Activated naive CD8-positive, alpha-beta T cell (primary cell): ENCODE data around the gene RNASE4.
"Not testable (repeated sequence)": the region's sequence is repeated elsewhere in the genome, so short reads cannot be mapped to it uniquely, and the experiment has no call there.

ENCODE experiments used
- H3K27ac Mint-ChIP-seq: one replicate; pipeline ENCODE4 v1.8.0; 2021; ENCODE audit warnings: mixed read lengths
- H3K27me3 Mint-ChIP-seq: one replicate; pipeline ENCODE4 v1.8.0; 2021; ENCODE audit warnings: mixed read lengths
- H3K36me3 Mint-ChIP-seq: one replicate; pipeline ENCODE4 v1.8.0; 2021; ENCODE audit warnings: mixed read lengths
- H3K4me1 Mint-ChIP-seq: one replicate; pipeline ENCODE4 v1.8.0; 2021; ENCODE audit warnings: low read depth, mixed read lengths
- H3K4me3 Mint-ChIP-seq: one replicate; pipeline ENCODE4 v1.8.0; 2021; ENCODE audit warnings: mild to moderate bottlenecking, mixed read lengths
- H3K9me3 Mint-ChIP-seq: one replicate; pipeline ENCODE4 v1.8.0; 2021; ENCODE audit warnings: low read depth, mixed read lengths

Gene RNASE4

DNA sequence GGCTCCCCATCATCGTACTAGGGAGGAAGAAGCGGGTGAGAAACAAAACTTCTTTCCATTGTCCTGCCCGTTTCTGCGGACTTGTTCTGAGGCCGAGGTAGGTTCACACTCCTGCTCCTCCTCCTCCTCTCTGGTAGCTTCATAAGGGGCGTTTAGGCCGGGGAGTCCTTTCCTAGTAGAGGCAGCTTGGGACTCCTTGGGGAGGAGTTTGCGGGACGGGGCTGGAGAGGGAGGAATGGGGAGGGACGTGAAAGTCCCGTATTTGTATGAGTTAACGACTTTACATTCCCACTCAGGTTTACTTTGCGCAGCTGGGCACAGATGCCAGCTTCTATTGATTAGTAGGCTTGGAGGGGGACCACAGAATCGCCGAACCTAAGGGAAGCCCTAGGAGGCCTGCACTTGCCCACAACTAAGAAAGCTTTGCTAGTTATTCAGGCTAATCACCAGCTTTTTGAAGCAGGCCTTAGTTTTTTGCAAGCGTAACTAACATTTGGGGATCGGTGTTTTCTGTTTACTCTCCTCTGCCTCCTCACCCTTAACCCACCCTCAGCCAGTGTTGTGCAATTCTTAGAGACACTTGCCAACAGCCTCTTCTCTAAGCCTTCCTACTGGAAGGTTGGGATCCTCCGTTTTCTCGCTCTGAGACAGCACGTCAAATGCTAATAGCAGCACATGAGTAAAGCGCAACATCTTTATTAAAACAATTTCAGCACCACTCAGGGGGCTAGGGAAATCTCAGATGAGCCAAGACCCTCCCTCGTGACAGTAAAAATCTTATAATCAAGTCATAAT, 499 bp downstream of the RNASE4 start:
- H3K4me1 Mint-ChIP-seq: peaks cover 3% of the 10 kb centered on the region
- H3K27me3 Mint-ChIP-seq: no peaks in the 10 kb centered on the region
- H3K36me3 Mint-ChIP-seq: no peaks in the 10 kb centered on the region
- H3K9me3 Mint-ChIP-seq: no peaks in the 10 kb centered on the region
- no peak overlapping the region for H3K4me3 Mint-ChIP-seq
- peak overlapping the region; percentile 30 for H3K27ac Mint-ChIP-seq

DNA sequence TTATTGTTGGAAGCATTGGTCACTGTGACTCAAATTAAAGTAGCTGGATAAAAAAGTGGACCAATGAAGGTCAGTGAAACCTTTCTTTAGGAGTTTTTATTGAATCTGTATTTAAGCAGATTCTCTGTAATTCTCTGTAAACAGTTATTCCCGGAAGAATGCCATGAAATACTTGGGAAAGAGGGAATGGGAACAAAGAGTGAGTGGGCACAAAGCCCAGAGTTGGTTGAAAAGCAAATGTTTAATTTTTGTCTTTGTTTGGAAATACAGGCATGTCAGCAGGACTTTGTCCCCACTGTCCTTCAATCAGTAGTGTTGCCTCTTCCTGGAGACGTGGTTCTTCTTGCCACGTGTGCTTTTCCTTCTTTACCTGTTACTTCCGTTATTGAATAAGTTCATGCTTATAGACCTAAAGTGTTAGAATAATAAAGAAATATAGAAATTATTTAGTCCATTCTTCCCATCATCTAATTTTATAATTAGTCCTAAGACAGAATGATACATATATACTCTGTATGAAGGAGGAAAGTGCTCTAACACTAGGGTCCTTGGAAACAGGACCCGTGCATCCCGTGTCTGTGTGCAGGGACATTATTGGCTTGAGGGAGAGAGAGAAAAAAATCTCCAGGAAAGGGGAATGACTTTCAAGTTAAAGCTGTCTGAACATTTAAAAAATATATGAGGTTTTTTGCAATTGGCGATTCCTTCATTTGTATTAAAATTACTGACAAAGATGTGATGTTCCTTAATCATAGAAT, 2.2 kb downstream of the RNASE4 start:
- H3K4me3 Mint-ChIP-seq: no peak overlapping the region
- no peak overlapping the region for H3K27ac Mint-ChIP-seq
- no peaks in the 10 kb centered on the region for H3K9me3 Mint-ChIP-seq
- no peaks in the 10 kb centered on the region for H3K36me3 Mint-ChIP-seq
- no peaks in the 10 kb centered on the region for H3K27me3 Mint-ChIP-seq
- H3K4me1 Mint-ChIP-seq: peaks cover 6% of the 10 kb centered on the region

DNA sequence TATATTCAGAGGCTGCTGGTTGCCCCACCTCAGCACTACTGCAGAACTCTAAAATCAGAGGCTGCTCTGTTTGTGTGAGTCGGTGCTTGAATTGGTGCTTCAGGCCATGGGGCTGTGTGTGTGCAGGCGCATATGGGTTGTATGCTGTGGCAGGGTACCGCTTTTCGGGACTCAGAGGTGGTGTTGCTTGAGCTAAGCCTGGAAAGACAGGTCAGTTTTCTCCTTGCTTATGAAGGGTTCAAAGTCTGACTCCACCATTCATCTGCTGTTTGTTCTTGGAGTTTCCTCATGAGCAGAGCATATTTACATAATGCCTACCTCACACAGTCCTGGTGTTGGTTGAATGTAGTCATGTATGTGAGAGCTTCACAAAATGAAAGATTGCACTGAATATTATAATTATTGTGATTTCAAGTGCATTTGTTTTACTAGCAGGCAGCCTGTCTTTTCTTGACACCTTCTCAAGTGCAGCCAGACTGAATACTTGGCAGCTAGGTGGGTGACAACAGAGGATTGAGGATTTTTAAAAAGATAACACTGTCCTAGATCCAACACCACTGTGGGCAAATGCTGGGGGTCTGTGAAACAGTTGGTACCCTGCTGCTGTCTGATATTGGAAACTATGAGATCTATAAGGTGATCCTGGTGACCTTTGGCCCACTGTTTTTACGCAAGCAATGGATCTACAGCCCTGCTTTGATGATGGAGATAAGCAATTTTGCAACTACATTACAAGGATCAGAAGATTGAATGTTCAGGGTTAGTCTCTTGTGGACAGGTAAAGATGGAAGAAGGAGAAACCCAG, 3.2 kb downstream of the RNASE4 start:
- Mint-ChIP-seq H3K27me3 (no peaks in the 10 kb centered on the region), H3K4me1 (peaks cover 6% of the 10 kb centered on the region), H3K9me3 (no peaks in the 10 kb centered on the region), H3K4me3 (no peak overlapping the region), H3K36me3 (no peaks in the 10 kb centered on the region), H3K27ac (no peak overlapping the region)

DNA sequence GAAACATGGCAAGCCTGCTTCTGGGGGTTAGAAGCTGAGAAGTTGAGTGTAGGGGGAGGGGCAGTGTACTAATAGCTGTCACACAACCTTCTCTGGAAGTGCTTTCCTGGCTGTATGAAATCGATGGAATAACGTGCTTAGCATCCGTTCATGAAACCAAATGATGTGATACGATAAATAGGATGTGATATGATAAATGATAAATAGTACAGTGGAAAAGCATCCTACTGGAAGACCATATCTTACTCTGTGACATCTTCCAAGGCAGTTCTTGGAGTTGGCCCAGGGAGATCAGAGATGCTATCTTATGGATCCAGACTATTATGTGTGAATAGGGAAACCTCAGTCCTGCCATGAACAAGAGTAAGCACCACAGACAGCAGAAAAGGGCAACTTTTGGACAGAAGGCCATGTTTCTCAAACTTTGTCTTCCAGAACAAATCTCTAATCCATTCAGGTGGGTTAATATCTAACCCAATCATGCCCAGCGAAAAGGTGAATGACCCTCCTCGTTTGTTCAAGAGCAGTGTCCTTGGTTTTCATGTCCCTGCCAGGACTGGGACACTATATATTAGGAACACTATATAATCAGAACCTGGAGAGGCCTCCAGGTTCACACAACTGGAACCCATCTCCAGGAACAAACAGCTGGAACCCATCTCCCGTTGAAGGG, 3.9 kb downstream of the RNASE4 start, which contains the start of gene ANG:
Gene ANG (plus strand): TSS at position 598 of the 673 bp plus-strand sequence. CDS start 4,801 bp downstream, outside the sequence.
- peaks cover 2% of the 10 kb centered on the region for H3K27me3 Mint-ChIP-seq
- no peaks in the 10 kb centered on the region for H3K36me3 Mint-ChIP-seq
- no peak within 1 kb of the TSS for H3K27ac Mint-ChIP-seq
- no peak within 1 kb of the TSS for H3K4me3 Mint-ChIP-seq
- H3K9me3 Mint-ChIP-seq: no peaks in the 10 kb centered on the region
- H3K4me1 Mint-ChIP-seq: peaks cover 6% of the 10 kb centered on the region

DNA sequence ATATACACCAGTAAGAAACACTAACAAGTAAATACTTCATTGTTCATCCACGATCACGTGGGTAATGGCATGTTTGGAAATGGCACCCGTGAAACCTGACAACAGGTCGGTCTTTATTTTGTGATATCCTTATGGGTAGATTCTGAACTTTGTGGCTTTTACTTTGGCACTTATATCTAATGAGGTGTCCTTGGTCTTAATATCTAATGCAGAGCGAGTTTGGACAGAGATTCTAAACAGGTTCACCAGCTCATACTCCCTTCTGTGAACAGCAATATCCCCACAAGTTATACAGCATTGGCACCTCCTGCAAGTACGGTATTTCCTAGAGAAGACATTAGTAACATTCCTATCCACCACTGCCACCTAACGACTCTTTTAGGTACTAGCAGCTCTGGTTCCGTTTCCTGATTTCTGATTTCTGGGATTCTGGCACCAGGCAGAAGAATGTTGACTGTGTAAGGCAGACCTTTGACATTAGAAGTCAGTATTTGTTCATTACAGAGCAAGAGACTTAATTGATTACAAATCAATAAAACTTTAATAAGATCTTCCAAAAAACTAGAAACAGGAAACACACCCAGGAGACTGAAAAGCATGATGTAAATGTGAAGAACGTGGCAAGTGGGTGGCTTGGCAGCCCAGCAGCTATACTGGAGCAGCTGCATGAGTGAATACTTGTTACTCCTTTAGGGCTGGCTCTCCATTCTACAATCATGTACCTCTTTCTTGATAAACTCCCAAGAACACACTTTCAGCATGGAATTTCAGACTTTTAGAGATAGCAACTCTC, 6.7 kb downstream of the RNASE4 start:
- peaks cover 4% of the 10 kb centered on the region for H3K4me1 Mint-ChIP-seq
- peaks cover 3% of the 10 kb centered on the region for H3K27me3 Mint-ChIP-seq
- no peaks in the 10 kb centered on the region for H3K9me3 Mint-ChIP-seq
- no peak overlapping the region for H3K27ac Mint-ChIP-seq
- H3K4me3 Mint-ChIP-seq: no peak overlapping the region
- no peaks in the 10 kb centered on the region for H3K36me3 Mint-ChIP-seq

DNA sequence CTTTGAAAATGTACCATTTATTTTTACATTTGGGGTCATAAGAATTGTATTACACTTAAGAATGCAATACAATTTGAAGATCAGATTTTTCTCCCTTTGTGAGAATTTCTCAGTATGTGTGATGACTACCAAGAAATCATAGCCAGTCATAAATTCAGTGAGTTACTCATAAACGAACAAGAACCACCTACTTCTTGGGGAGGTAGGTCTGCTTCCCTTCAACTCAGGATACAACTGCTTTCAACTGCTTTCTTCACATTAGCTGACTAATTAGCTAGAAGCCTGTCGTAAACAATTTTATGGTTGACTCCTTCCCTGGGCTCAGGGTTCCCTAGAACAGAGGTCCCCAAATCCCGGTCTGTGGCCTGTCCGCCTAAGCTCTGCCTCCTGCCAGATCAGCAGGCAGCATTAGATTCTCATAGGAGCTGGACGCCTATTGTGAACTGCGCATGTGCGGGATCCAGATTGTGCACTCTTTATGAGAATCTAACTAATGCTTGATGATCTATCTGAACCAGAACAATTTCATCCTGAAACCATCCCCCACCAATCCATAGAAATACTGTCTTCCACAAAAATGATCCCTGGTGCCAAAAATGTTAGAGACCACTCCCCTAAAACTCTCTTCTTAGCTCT, 7.9 kb downstream of the RNASE4 start:
- Mint-ChIP-seq H3K36me3 (no peaks in the 10 kb centered on the region), H3K27me3 (peaks cover 3% of the 10 kb centered on the region)

DNA sequence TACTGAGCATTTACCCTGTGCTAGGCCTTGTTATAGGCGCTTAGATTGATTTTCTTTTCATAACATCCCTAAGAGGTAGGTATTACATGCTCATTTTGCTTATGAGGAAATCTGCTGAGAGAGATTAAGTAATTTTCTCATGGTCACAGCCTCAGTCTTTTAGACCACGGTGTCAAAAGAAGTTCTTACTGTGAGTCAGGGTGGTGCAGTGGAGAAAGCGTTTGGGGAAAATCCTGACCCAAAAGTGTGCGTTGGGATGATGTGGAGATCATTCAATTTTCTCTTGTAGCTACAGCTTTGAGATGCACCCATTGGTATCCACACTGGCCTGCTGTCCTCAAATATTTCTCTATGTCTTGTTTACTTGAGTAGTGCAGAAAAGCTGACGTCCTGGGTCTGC, 12.4 kb downstream of the RNASE4 start:
- H3K4me3 Mint-ChIP-seq: no peak overlapping the region
- H3K4me1 Mint-ChIP-seq: no peaks in the 10 kb centered on the region
- no peaks in the 10 kb centered on the region for H3K36me3 Mint-ChIP-seq
- H3K27ac Mint-ChIP-seq: no peak overlapping the region
- no peaks in the 10 kb centered on the region for H3K9me3 Mint-ChIP-seq
- H3K27me3 Mint-ChIP-seq: peaks cover 3% of the 10 kb centered on the region

More for the DNA sequence above, 7.9 kb downstream of the RNASE4 start:
- peaks cover 4% of the 10 kb centered on the region for H3K4me1 Mint-ChIP-seq
- H3K27ac Mint-ChIP-seq: no peak overlapping the region
- H3K9me3 Mint-ChIP-seq: no peaks in the 10 kb centered on the region
- no peak overlapping the region for H3K4me3 Mint-ChIP-seq

DNA sequence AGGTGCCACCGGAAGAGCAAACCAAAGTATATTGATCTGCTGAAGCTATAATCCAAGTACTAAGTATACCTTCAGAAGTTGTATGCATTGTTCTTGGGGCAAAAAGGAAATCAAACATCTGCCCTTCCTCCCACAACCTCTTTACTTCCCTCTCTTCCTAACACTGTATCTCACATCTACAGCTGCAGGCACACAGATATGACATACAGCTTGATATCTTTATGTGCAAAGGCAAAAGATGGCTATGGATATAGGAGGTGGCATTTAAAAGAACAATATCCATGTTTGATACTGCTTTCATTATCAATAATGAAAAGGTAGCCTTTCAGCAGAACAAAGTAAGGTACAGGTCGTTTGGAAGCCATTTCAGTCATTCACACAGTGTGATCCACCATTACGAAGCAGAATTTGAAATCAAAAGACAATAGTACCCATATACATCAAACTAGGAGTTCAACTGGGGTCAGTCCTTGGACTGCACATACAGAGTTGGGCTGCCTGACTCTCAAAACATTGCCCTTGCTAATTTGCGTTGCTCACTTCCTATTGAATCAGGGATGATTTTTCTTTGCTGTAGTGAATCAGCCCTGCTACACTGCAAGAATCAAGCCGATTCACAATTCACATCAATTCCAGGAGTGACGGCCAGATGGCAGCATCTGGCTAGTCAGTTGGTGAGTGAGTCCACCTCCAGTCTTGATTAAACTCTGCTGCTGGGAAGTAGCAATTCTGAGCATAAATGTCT, 13.1 kb downstream of the RNASE4 start:
- Mint-ChIP-seq H3K9me3 (no peaks in the 10 kb centered on the region), H3K27me3 (peaks cover 3% of the 10 kb centered on the region), H3K36me3 (no peaks in the 10 kb centered on the region), H3K27ac (no peak overlapping the region), H3K4me3 (no peak overlapping the region), H3K4me1 (no peaks in the 10 kb centered on the region)

DNA sequence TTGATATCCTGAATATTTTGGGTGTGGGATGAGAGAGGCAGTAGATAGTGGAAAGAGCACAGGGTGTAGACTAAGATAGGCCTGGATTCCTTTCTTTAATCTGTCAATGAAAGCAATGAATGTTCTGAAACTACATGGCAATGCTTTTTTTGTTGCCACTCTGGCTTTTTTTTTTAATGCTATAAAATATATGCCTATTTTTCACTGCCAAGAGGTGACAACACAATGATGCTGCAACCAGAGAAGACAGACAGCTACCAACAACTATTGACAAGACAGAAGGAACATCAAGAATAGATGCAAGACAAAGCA, 13.6 kb downstream of the RNASE4 start:
- Mint-ChIP-seq H3K9me3 (no peaks in the 10 kb centered on the region), H3K36me3 (no peaks in the 10 kb centered on the region), H3K27ac (no peak overlapping the region), H3K4me1 (no peaks in the 10 kb centered on the region), H3K27me3 (peaks cover 3% of the 10 kb centered on the region), H3K4me3 (no peak overlapping the region)

DNA sequence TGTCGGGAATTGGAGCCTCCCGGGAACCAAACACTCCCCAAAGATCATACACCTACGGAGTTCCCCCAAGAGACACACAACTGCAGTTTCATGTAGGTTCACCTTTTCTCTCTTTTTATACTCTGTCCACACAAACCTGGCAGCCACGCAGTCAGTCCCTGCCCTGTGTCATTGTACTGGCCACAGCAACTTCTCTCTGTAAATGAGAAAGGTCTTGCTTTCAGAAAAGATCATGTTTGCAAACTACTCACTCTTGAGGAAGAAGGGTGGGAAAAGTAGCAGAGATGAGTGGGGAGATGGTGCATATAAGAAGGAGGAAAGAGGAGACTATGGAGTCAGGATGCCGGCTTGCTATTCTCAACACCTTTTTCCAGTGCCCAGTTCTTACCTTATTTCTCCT, 14.6 kb downstream of the RNASE4 start:
- no peaks in the 10 kb centered on the region for H3K4me1 Mint-ChIP-seq
- no peaks in the 10 kb centered on the region for H3K36me3 Mint-ChIP-seq
- peaks cover 1% of the 10 kb centered on the region for H3K27me3 Mint-ChIP-seq
- H3K4me3 Mint-ChIP-seq: no peak overlapping the region
- no peaks in the 10 kb centered on the region for H3K9me3 Mint-ChIP-seq
- H3K27ac Mint-ChIP-seq: no peak overlapping the region

DNA sequence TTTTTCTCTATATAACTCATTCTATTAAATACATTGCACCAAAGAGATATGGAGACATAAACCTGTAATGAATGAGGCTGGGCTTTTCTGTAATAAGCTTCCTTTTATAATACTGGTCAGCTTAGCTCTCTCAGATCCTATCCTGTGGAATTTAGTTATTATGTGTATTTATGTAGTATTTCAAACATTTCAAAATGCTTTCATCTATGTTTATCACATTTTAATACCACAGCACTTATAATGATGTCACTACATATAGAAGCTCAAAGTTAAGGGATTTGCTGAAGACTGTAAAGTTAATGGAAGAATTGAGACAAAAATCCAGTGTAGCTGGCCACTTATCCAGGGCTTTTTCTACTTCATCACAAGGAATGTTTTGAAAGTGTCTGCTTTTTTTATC, 15.6 kb downstream of the RNASE4 start:
- no peak overlapping the region for H3K27ac Mint-ChIP-seq
- no peak overlapping the region for H3K4me3 Mint-ChIP-seq
- no peaks in the 10 kb centered on the region for H3K9me3 Mint-ChIP-seq
- H3K27me3 Mint-ChIP-seq: peaks cover under 1% of the 10 kb centered on the region
- no peaks in the 10 kb centered on the region for H3K36me3 Mint-ChIP-seq
- H3K4me1 Mint-ChIP-seq: no peaks in the 10 kb centered on the region

DNA sequence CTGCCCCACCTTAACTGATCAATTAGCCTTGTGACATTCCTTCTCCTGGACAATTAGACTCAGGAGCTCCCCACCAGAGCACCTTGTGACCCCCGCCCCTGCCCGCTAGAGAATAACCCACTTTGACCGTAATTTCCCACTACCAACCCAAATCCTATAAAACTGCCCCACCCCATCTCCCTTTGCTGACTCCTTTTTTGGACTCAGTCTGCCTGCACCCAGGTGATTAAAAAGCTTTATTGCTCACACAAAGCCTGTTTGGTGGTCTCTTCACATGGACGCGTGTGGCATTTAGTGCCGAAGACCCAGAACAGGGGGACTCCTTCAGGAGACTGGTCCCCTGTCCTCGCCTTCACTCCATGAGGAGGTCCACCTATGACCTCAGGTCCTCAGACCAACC, 16.6 kb downstream of the RNASE4 start:
- not testable (repeated sequence) for H3K4me1 Mint-ChIP-seq, H3K4me3 Mint-ChIP-seq, H3K9me3 Mint-ChIP-seq, H3K36me3 Mint-ChIP-seq, H3K27ac Mint-ChIP-seq, H3K27me3 Mint-ChIP-seq

DNA sequence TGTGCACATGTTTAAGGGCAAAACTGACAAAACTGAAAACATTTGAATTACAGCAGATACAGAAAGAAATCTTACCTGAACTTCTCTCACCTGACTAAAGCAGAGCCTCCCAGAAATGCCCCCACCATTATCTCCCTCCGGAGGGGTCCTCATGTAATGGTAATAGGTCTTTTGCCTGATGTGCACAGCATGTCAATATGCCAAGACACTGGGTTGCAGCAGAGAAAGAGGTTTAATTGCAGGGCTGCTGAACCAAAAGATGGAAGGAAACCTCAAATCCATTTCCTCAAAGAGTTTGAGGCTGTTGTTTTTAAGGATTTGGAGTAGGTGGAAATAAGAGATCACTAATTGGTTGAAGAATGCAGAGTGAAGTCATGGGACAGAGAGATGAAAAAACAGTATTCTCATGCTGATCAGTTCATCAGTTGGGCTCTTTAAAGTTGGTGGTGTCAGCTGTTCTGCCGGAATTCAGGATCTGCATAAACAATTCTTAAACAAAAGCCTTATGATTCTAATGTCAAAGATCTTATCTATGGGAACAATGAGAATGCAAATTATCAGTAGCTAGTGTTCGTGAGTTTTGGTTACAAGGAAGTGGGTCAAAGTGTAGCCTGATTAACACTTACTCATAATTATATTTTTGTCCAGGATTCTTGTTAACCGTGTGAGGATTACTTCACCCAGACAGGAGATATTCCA, 22.4 kb downstream of the RNASE4 start:
- Mint-ChIP-seq H3K9me3 (no peaks in the 10 kb centered on the region), H3K27me3 (peaks cover 4% of the 10 kb centered on the region), H3K4me1 (no peaks in the 10 kb centered on the region), H3K36me3 (no peaks in the 10 kb centered on the region), H3K4me3 (no peak overlapping the region), H3K27ac (no peak overlapping the region)
